Measurements from ENCODE around the gene PAK2.

DNA sequence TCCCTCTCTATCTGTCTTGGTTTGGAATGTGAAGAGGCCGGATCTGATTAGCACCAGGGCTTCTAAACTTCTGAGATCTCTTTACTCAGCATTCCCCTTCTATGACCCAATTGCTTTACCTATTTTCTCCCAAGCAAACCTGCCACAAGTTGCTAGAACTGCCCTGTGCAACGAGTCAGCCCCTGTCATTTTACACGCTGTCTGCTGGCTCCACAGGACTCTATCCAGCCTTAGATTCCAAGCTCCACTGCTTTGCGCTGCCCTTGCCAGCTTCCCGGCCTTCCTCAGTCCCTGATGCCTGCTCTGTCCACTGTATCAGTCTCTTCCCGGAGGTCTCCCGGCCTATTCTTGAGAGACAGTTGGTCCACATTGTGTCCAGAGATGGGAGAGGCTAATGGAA, 39.9 kb upstream of the PAK2 start:
- TF ChIP-seq, protein P1, sequence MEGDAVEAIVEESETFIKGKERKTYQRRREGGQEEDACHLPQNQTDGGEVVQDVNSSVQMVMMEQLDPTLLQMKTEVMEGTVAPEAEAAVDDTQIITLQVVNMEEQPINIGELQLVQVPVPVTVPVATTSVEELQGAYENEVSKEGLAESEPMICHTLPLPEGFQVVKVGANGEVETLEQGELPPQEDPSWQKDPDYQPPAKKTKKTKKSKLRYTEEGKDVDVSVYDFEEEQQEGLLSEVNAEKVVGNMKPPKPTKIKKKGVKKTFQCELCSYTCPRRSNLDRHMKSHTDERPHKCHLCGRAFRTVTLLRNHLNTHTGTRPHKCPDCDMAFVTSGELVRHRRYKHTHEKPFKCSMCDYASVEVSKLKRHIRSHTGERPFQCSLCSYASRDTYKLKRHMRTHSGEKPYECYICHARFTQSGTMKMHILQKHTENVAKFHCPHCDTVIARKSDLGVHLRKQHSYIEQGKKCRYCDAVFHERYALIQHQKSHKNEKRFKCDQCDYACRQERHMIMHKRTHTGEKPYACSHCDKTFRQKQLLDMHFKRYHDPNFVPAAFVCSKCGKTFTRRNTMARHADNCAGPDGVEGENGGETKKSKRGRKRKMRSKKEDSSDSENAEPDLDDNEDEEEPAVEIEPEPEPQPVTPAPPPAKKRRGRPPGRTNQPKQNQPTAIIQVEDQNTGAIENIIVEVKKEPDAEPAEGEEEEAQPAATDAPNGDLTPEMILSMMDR (conservative IDR thresholded peaks at IDR 0.05; ENCODE audit: low read depth, low read length): no peak
- TF ChIP-seq CEBPB (IDR thresholded peaks at IDR 0.05; ENCODE audit: low read depth, low read length): no peak
- TF ChIP-seq, protein P2, sequence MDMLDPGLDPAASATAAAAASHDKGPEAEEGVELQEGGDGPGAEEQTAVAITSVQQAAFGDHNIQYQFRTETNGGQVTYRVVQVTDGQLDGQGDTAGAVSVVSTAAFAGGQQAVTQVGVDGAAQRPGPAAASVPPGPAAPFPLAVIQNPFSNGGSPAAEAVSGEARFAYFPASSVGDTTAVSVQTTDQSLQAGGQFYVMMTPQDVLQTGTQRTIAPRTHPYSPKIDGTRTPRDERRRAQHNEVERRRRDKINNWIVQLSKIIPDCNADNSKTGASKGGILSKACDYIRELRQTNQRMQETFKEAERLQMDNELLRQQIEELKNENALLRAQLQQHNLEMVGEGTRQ (IDR thresholded peaks at IDR 0.05; ENCODE audit: low read depth, low read length): no peak
- TF ChIP-seq POLR2A (IDR thresholded peaks at IDR 0.05; ENCODE audit: low read depth, low read length): no peak
- TF ChIP-seq SMC3 (IDR thresholded peaks at IDR 0.05; ENCODE audit: low read depth, low read length): no peak
- TF ChIP-seq RAD21 (IDR thresholded peaks at IDR 0.05; ENCODE audit: low read length): no peak
- TF ChIP-seq FOS (IDR thresholded peaks at IDR 0.05; ENCODE audit: low read depth, low read length): no peak
